ENCODE measurements around the gene CREBBP. TPM values are rescaled to one million over a fixed set of nuclear protein-coding genes. Genes with fewer than 3 reads are reported as not detected.

Gene CREBBP
- total RNA-seq, 2 experiments from 2014 or later = 72.9 to 75.8 TPM

DNA sequence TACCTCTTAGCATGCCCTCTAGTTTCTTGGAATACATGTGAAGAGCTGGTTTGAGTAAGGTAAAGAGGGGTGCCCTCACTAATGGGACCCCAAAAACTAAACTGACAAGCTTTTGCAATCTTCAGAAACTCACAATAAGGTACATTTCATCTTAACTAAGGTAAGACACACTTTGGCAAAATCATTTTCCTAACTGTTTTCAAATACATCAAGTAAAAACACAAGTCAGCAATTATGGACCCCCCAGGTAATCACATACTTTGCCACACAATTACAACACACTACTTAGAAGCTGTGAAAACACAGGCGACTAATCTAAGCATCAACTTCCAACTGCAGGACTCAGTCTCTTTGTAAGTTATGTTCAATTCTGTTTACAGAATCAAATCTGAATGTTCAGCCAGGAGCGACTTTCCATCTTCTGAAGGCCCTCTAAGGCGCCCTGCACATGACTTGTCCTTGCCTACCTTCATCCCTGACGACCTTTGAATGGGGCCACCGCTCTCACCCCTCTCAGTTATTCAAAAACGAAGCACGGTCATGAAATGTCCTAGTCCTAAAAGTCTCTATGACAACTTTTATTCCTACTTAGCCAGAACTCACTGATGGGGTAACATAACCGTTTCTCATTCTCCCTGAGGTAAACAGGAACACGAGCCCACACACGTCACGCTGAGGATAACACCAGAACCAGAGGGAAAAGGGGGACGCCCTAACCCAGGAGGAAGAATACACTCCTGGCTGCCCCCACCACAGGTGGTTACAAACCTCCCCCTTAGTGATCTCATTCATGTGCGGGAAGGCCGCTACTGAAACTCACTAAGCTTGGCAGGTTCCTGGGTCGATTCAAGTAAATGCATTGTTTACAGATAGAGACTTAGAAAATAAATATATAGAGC is 5.5 kb downstream of the CREBBP start:
- H3K9me3 Mint-ChIP-seq = no peaks in the 10 kb centered on the region
- ATAC-seq (ENCODE audit: low read depth) (no peak), DNase-seq (no peak)
- H3K4me1 Mint-ChIP-seq = peaks cover 55% of the 10 kb centered on the region
- peaks cover 22% of the 10 kb centered on the region for H3K36me3 Mint-ChIP-seq
- no peak overlapping the region for H3K4me3 Mint-ChIP-seq
- no peak overlapping the region for H3K27ac Mint-ChIP-seq
- POLR2A ChIA-PET = interaction anchor here (1.0 kb wide), 1 partner anchor 12 kb away, joined by 4 read pairs; no protein-coding TSS in a partner anchor
- H3K27me3 Mint-ChIP-seq = no peaks in the 10 kb centered on the region

DNA sequence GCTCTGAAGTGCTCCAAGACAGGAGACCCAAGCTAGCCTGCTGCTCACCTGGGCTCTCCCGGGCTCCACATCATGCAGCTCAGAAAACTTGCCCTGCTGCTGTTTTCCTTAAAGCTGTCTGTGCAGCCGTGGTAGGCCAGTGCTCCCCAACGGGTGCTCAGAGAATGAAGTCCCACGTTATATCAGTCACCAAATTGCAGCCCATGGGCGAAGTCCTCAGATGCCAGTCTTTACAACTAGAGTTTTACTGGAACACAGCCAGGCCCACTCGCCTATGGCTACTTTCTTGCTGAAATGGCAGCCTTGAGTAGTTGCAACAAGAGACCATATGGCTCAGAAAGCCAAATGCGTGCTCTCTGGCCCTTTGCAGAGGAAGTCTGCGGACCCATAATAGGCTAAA is 6.3 kb downstream of the CREBBP start:
- POLR2A ChIA-PET = interaction anchor here (0.5 kb wide), 1 partner anchor 248 kb away, joined by 3 read pairs; no protein-coding TSS in a partner anchor
- Mint-ChIP-seq H3K27ac (no peak overlapping the region), H3K4me3 (no peak overlapping the region)

GRCh38 chr16:3873482-3874173 is 6.9 kb downstream of the CREBBP start:
- ATAC-seq (ENCODE audit: low read depth) (no peak), DNase-seq (no peak)
- POLR2A ChIA-PET = interaction anchor here (0.5 kb wide), 1 partner anchor 247 kb away, joined by 3 read pairs; no protein-coding TSS in a partner anchor
- H3K27ac Mint-ChIP-seq = no peak overlapping the region
- H3K4me1 Mint-ChIP-seq = peaks cover 56% of the 10 kb centered on the region
- no peak overlapping the region for H3K4me3 Mint-ChIP-seq
- H3K27me3 Mint-ChIP-seq = no peaks in the 10 kb centered on the region
- H3K9me3 Mint-ChIP-seq = no peaks in the 10 kb centered on the region
- H3K36me3 Mint-ChIP-seq = peaks cover 19% of the 10 kb centered on the region

More for the DNA sequence above, 6.3 kb downstream of the CREBBP start:
- H3K27me3 Mint-ChIP-seq = no peaks in the 10 kb centered on the region
- H3K36me3 Mint-ChIP-seq = peaks cover 23% of the 10 kb centered on the region
- peaks cover 57% of the 10 kb centered on the region for H3K4me1 Mint-ChIP-seq
- ATAC-seq (ENCODE audit: low read depth) (no peak), DNase-seq (no peak)
- no peaks in the 10 kb centered on the region for H3K9me3 Mint-ChIP-seq

DNA sequence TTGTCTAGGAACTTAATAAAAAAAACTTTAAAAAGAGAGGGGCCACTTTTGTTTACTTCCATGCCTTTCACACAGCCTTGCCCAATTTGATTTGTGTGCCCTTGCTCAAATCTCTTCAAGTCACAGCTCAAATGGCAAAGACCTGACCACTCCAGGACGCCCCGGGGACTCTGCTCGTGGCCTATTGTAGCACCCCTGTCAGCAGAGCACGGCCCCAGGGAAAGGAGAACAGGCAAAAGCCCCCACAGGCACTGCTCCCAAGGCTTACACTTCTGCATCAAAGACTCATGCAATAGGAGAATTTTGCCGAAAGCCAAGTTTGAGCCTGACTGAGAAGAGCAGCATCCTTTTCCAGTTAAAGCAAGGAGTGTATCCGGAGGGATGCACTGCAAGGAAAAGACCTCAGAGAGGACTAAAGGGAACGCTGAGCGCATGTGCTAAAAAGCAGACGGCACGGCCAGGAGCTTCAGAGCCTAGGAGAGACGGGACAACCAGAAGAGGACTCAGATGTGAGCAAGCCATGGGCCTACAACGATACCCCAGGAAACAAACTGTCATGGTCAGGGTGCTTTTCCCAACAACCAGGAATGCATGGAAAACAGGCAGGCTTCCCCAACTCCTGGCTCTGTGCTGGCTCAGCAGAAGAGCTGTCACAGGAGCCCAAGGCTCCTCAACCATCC is 8.2 kb downstream of the CREBBP start:
- Mint-ChIP-seq H3K4me1 (peaks cover 49% of the 10 kb centered on the region), H3K36me3 (peaks cover 12% of the 10 kb centered on the region), H3K27me3 (no peaks in the 10 kb centered on the region), H3K27ac (no peak overlapping the region), H3K4me3 (no peak overlapping the region), H3K9me3 (no peaks in the 10 kb centered on the region)
- ATAC-seq (ENCODE audit: low read depth) (no peak), DNase-seq (no peak)
- POLR2A ChIA-PET = no interaction called here

GRCh38 chr16:3868967-3869366 is 11.5 kb downstream of the CREBBP start:
- Mint-ChIP-seq H3K36me3 (peaks cover 3% of the 10 kb centered on the region), H3K4me1 (peaks cover 34% of the 10 kb centered on the region), H3K4me3 (no peak overlapping the region), H3K9me3 (no peaks in the 10 kb centered on the region), H3K27ac (no peak overlapping the region), H3K27me3 (no peaks in the 10 kb centered on the region)
- ATAC-seq (ENCODE audit: low read depth) (no peak), DNase-seq (no peak)
- POLR2A ChIA-PET = interaction anchor here (1.2 kb wide), 1 partner anchor 12 kb away, joined by 3 read pairs; the partner anchor contains the start of gene CREBBP

DNA sequence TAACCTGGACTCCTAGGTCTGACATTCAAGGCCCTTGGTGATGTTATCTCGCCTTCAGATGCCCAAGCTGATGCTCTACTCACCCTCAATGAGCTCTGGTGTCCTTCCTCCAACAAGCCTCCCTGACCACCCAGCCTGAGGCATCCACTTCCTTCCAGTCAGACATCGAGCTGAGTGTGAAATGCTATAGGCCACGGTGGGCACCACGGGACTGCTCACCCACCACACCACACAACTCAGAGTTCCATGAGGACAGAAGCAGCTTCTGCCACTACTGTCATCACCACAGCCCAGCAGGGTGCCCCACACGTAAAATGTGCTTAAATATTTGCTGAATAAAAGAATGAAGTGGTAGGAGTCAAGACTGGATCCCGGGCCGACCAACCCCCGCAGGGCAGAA is 12.0 kb downstream of the CREBBP start:
- H3K9me3 Mint-ChIP-seq = no peaks in the 10 kb centered on the region
- peaks cover 4% of the 10 kb centered on the region for H3K36me3 Mint-ChIP-seq
- peaks cover 32% of the 10 kb centered on the region for H3K4me1 Mint-ChIP-seq
- POLR2A ChIA-PET = interaction anchor here (1.2 kb wide), 1 partner anchor 12 kb away, joined by 3 read pairs; the partner anchor contains the start of gene CREBBP
- ATAC-seq (ENCODE audit: low read depth) = no peak
- H3K27me3 Mint-ChIP-seq = no peaks in the 10 kb centered on the region
- H3K4me3 Mint-ChIP-seq = no peak overlapping the region
- no peak overlapping the region for H3K27ac Mint-ChIP-seq
- no peak for DNase-seq

DNA sequence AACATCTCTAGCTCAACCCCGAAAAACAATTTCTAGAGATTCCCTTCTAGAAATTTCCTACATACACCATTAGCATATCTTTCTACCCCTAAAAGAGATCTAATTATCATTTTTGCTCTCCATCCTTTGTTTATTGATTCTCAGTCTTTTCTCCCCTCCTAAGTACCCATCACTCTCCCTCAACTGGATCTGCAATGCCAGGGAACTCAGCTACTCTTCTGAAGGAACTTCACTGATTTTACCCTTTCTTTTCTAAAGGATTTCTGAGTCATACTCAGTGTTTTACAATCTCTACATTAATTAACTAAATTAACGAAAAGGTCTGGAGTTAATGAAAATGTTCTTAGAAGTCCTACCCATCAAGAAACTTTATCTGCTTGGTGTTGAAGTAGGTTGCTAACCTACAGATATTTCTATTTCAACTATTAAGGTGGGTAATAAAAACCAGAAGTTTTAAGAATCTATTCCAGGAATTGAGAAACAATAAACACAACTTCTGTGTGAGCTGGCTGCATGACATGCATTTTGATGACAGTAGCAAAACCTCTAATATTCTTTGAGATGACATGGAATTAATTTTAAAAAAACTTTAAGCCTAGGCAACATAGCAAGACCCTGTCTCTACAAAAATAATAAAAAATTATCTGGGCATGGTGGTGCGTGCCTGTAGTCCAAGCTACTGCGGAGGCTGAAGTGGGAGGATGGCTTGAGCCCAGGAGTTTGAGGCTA is 13.6 kb downstream of the CREBBP start:
- ATAC-seq (ENCODE audit: low read depth) = no peak
- DNase-seq = no peak
- POLR2A ChIA-PET = interaction anchor here (0.6 kb wide), 1 partner anchor 406 kb away, joined by 5 read pairs; the partner anchor contains the start of gene TFAP4
- Mint-ChIP-seq H3K27ac (no peak overlapping the region), H3K4me1 (peaks cover 27% of the 10 kb centered on the region), H3K27me3 (no peaks in the 10 kb centered on the region), H3K9me3 (no peaks in the 10 kb centered on the region), H3K36me3 (peaks cover 5% of the 10 kb centered on the region), H3K4me3 (no peak overlapping the region)

DNA sequence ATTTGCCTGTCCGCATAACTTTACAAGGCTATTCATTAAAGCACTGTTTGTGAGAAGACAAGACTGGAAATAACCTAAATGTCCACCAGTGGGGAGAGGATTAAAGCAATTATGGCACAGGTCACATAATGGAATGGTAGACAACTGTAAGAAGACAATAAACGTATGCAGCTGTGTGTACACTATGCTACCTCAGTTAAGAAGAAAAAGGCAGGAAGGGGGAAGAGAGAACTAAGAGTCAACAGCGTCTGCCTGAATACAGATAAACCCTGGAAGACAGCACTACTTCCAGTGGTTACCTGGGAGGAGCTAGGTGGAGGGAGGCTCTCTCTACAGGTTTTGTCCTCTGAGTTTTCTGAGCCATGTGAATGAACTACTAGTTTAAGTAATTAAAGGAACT is 15.3 kb downstream of the CREBBP start:
- ATAC-seq (ENCODE audit: low read depth) = no peak
- Mint-ChIP-seq H3K9me3 (no peaks in the 10 kb centered on the region), H3K4me3 (no peak overlapping the region), H3K4me1 (peaks cover 20% of the 10 kb centered on the region), H3K36me3 (peaks cover 5% of the 10 kb centered on the region), H3K27ac (no peak overlapping the region), H3K27me3 (no peaks in the 10 kb centered on the region)
- POLR2A ChIA-PET = no interaction called here
- no peak for DNase-seq

DNA sequence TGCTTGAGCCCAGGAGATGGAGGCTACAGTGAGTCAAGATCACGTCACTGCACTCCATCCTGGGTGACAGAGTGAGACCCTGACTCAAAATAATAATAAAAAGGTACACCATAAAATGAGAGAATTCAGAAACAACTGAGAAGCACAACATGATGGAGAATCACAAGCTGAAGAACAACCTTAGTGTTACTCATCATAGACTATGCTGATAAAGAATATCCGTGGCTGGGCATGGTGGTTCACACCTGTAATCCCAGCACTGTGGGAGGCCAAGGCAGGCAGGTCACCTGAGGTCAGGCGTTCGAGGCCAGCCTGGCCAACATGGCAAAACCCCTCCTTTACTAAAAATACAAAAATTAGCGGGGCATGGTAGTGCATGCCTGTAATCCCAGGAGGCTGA is 16.0 kb downstream of the CREBBP start:
- no peaks in the 10 kb centered on the region for H3K9me3 Mint-ChIP-seq
- DNase-seq (no peak), ATAC-seq (ENCODE audit: low read depth) (no peak)
- peaks cover 5% of the 10 kb centered on the region for H3K36me3 Mint-ChIP-seq
- POLR2A ChIA-PET = no interaction called here
- peaks cover 19% of the 10 kb centered on the region for H3K4me1 Mint-ChIP-seq
- H3K4me3 Mint-ChIP-seq = no peak overlapping the region
- H3K27ac Mint-ChIP-seq = no peak overlapping the region
- H3K27me3 Mint-ChIP-seq = no peaks in the 10 kb centered on the region

GRCh38 chr16:3863587-3863986 is 16.9 kb downstream of the CREBBP start:
- DNase-seq (no peak), ATAC-seq (ENCODE audit: low read depth) (no peak)
- POLR2A ChIA-PET = interaction anchor here (0.6 kb wide), 1 partner anchor 760 kb away, joined by 3 read pairs; no protein-coding TSS in a partner anchor
- H3K4me1 Mint-ChIP-seq = peaks cover 15% of the 10 kb centered on the region
- H3K27me3 Mint-ChIP-seq = no peaks in the 10 kb centered on the region
- H3K9me3 Mint-ChIP-seq = no peaks in the 10 kb centered on the region
- H3K27ac Mint-ChIP-seq = no peak overlapping the region
- H3K4me3 Mint-ChIP-seq = no peak overlapping the region
- H3K36me3 Mint-ChIP-seq = peaks cover 5% of the 10 kb centered on the region

GRCh38 chr16:3861808-3862451 is 18.6 kb downstream of the CREBBP start:
- DNase-seq (no peak), ATAC-seq (ENCODE audit: low read depth) (no peak)
- POLR2A ChIA-PET = interaction anchor here (1.5 kb wide), 1 partner anchor 17 kb away, joined by 4 read pairs; no protein-coding TSS in a partner anchor
- Mint-ChIP-seq H3K27ac (no peak overlapping the region), H3K4me1 (peaks cover 20% of the 10 kb centered on the region), H3K9me3 (no peaks in the 10 kb centered on the region), H3K4me3 (no peak overlapping the region), H3K27me3 (no peaks in the 10 kb centered on the region), H3K36me3 (peaks cover 5% of the 10 kb centered on the region)

- no peak overlapping the region for H3K27ac Mint-ChIP-seq
- POLR2A ChIA-PET = no interaction called here
- H3K4me1 Mint-ChIP-seq = peaks cover 24% of the 10 kb centered on the region
- no peak overlapping the region for H3K4me3 Mint-ChIP-seq
- no peaks in the 10 kb centered on the region for H3K9me3 Mint-ChIP-seq
- DNase-seq (no peak), ATAC-seq (ENCODE audit: low read depth) (no peak)
- peaks cover 5% of the 10 kb centered on the region for H3K36me3 Mint-ChIP-seq
- H3K27me3 Mint-ChIP-seq = no peaks in the 10 kb centered on the region
Observed at GRCh38 chr16:3859889-3860288, 20.6 kb downstream of the CREBBP start.
